Bronchial epithelial cell (primary cell): ENCODE measurements around the gene CELF5. TPM values are rescaled to one million over a fixed set of nuclear protein-coding genes. Genes with fewer than 3 reads are reported as not detected.

Experiments
- DNase-seq: peaks from one replicate; pipeline ENCODE4 v3.0.0-alpha.2; 2010; ENCODE audit warnings: low read depth
- FAIRE-seq: peaks from 2 replicates; lab custom pipeline; 2011; peaks lifted over from hg19 to GRCh38; lab: Jason Lieb, UNC
- H3K27me3 ChIP-seq: 2 replicates; pipeline ENCODE4 v1.5.1; 2011; ENCODE audit warnings: low read length; ENCODE audit not compliant: control insufficient read depth, insufficient read depth
- H3K36me3 ChIP-seq: 2 replicates; pipeline ENCODE4 v1.5.1; 2011; ENCODE audit warnings: low read length; ENCODE audit not compliant: control insufficient read depth, insufficient read depth
- H3K4me3 ChIP-seq: 2 replicates; pipeline ENCODE4 v1.5.1; 2011; ENCODE audit warnings: mild to moderate bottlenecking, low read depth, low read length, control low read depth
- CTCF ChIP-seq: IDR thresholded peaks from 2 replicates; pipeline ENCODE4 v1.5.1; 2011; ENCODE audit warnings: mild to moderate bottlenecking, moderate library complexity, low read length, control low read depth, inconsistent platforms; ENCODE audit not compliant: insufficient read depth, severe bottlenecking
- total RNA-seq: library from RNA; depleted of rRNA; stranded (reverse); fragments of >200 nt; gene quantifications from 2 replicates; pipeline ENCODE4 v1.2.1, GENCODE V29; 2014

The CELF5 gene
- total RNA-seq, 1 donor from 2014 or later, result not detected

GRCh38 chr19:3282564-3282963 lies 58.1 kb downstream of the CELF5 start:
- Histone ChIP-seq H3K36me3 (no peaks in the 10 kb centered on the region), H3K4me3 (no peak overlapping the region), H3K27me3 (no peaks in the 10 kb centered on the region)
- FAIRE-seq (no peak), DNase-seq (no peak)
- TF ChIP-seq CTCF, result no peak

- H3K4me3 ChIP-seq, result no peak overlapping the region
- no peaks in the 10 kb centered on the region for H3K36me3 ChIP-seq
- no peaks in the 10 kb centered on the region for H3K27me3 ChIP-seq
- no peak for FAIRE-seq
- no peak for DNase-seq
- TF ChIP-seq CTCF, result no peak
These were observed 58.8 kb downstream of the CELF5 start for GRCh38 chr19:3283246-3283751.

GRCh38 chr19:3283886-3284657 lies 59.6 kb downstream of the CELF5 start:
- TF ChIP-seq CTCF, result no peak
- no peak overlapping the region for H3K4me3 ChIP-seq
- DNase-seq (no peak), FAIRE-seq (no peak)
- H3K27me3 ChIP-seq, result no peaks in the 10 kb centered on the region
- H3K36me3 ChIP-seq, result no peaks in the 10 kb centered on the region

- no peak for FAIRE-seq
- peak; percentile 80 for DNase-seq
- no peaks in the 10 kb centered on the region for H3K27me3 ChIP-seq
These were observed 60.5 kb downstream of the CELF5 start for GRCh38 chr19:3284759-3285646.

GRCh38 chr19:3285647-3286176 lies 61.3 kb downstream of the CELF5 start:
- no peak for FAIRE-seq

More at GRCh38 chr19:3284759-3285646, 60.5 kb downstream of the CELF5 start:
- no peak for TF ChIP-seq CTCF
- H3K4me3 ChIP-seq, result peak overlapping the region; percentile 15
- no peaks in the 10 kb centered on the region for H3K36me3 ChIP-seq

More at GRCh38 chr19:3285647-3286176, 61.3 kb downstream of the CELF5 start:
- no peak for DNase-seq
- Histone ChIP-seq H3K27me3 (no peaks in the 10 kb centered on the region), H3K36me3 (no peaks in the 10 kb centered on the region), H3K4me3 (peak overlapping the region; percentile 32)
- no peak for TF ChIP-seq CTCF
